SH-SY5Y (cell line): ENCODE results near the gene ZNF574.
A peak's percentile ranks its signal among the peaks of the same experiment; 100 is the strongest.

Experiments
- GATA2 ChIP-seq: IDR thresholded peaks from 2 replicates; pipeline ENCODE4 v1.6.1; 2011; ENCODE audit warnings: mild to moderate bottlenecking, low read depth, low read length
- GATA3 ChIP-seq: IDR thresholded peaks from 2 replicates; pipeline ENCODE4 v1.6.1; 2011; ENCODE audit warnings: low read depth, mild to moderate bottlenecking, low read length, moderate library complexity

ZNF574 gene

DNA sequence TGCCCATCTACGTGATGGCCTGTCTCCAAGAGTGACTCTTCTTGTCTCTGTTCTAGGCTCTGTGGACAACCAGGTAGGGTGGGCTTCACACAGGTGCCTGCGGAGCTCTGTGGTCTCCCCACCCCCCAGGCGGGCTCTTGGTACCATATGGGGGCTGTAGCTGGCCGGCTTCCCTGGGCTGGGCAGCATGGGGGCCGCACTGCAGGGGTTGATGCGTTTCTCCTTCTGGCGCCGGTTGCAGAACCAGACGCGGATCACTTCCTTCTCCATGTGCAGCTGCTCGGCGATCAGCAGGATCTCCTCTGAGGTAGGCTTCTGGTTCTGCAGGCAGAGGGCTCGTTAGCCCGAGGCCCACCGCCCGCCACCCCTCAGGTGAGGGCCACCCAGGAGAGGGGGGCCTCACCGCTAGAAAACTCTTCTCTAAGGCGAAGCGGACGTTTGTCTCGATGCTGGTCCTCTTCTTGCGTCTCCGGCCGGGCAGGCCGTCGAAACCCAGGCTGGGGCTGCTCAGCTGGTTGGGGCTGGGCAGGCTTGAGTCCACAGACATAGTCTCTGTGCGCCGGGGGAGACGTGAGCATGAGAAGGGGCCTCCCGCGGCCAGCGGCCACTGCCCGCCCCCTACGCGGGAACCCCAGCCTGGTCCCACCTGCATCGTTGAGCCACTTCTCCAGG lies 19.3 kb downstream of the ZNF574 start:
- TF ChIP-seq GATA3, result no peak
- no peak for TF ChIP-seq GATA2

GRCh38 chr19:42095814-42096230 lies 19.9 kb downstream of the ZNF574 start:
- TF ChIP-seq GATA2, result no peak
- no peak for TF ChIP-seq GATA3

DNA sequence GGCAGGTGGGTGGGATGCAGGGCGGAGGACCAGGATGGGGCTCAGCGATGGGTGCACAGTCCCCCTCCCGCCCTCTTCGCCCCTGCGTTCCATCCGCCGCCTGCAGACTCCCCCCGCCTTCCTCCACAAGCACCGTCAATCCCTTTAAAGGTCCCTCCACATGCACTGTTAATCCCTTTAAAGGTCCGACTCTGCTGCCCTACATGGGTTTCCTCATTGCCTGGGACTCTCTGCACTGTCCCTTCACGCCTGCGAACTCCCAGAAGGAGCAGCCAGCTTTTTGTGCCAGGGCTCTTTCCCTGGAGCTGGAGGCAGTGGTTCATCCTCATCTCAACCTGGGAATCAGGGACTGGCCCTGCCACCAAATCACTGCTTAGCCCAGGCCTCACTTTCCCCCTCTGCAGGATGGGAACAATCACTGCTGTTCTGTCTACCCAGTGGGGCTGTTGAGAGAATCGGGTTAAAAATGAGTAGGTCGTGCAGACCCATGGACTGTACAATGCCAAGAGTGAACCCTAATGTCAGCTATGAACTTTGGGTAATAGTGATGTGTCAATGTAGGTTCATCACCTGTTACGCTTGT lies 20.4 kb downstream of the ZNF574 start:
- no peak for TF ChIP-seq GATA2
- no peak for TF ChIP-seq GATA3

DNA sequence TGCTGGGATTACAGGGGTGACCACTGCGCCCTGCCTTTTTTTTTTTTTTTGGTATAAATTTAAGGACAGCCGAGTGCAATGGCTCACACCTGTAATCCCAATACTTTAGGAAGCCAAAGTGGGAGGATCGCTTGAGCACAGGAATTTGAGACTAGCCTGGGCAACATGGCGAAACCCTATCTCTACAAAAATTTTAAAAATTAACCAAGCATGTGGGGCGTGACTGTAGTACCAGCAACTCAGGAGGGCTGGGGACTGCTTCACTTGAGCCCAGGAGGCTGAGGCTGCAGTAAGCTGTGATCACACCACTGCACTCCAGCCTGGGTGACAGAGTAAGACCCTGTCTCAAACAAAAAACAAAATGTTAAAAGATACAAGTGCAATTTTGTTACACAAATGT lies 21.5 kb downstream of the ZNF574 start:
- no peak for TF ChIP-seq GATA3
- TF ChIP-seq GATA2, result no peak

DNA sequence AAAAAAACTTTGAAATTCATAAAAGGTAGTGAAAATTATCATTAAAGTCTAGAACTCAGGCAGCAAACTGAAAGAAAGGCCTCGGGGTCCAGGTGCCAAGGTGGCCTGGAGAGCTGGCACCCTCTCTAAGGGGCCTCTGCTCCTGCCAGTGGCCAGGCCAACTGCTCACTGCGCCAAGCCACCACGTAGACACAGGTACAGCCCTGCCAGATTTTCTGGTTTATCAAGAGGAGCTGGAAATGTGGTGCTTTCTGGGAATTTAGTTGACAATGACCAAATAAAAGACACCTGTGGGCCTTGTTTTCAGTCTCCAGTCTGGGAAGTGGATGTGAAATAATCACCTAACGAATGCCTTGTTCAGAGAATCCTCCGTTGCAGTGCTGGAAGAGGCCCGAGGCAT lies 22.8 kb downstream of the ZNF574 start:
- TF ChIP-seq GATA3, result no peak
- no peak for TF ChIP-seq GATA2

GRCh38 chr19:42099336-42099925 lies 23.5 kb downstream of the ZNF574 start:
- TF ChIP-seq GATA3 (no peak), GATA2 (no peak)

DNA sequence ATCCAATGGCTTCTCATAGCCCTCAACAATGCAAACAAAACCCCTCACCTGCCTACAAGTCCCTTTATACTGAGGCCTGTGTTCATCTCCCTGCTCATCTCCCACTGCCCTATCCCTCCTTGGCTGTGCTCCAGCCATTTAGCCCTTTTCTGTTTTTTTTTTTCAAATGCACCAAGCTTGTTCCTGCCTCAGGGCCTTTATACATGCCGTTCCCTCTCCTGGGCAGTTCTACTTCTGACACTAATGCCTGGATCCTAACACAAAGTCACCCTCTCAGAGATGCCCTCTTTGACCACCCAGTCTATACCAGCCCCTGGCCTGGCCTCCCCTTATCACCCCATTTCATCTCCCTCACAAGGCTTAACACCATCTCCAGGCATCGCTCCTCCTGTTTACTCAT lies 26.9 kb downstream of the ZNF574 start:
- peak; percentile 43; the same call in 1 of the 2 replicates for TF ChIP-seq GATA2
- no peak for TF ChIP-seq GATA3

- TF ChIP-seq GATA2 (no peak), GATA3 (no peak)
Observed at GRCh38 chr19:42105368-42105767, 29.4 kb downstream of the ZNF574 start.

DNA sequence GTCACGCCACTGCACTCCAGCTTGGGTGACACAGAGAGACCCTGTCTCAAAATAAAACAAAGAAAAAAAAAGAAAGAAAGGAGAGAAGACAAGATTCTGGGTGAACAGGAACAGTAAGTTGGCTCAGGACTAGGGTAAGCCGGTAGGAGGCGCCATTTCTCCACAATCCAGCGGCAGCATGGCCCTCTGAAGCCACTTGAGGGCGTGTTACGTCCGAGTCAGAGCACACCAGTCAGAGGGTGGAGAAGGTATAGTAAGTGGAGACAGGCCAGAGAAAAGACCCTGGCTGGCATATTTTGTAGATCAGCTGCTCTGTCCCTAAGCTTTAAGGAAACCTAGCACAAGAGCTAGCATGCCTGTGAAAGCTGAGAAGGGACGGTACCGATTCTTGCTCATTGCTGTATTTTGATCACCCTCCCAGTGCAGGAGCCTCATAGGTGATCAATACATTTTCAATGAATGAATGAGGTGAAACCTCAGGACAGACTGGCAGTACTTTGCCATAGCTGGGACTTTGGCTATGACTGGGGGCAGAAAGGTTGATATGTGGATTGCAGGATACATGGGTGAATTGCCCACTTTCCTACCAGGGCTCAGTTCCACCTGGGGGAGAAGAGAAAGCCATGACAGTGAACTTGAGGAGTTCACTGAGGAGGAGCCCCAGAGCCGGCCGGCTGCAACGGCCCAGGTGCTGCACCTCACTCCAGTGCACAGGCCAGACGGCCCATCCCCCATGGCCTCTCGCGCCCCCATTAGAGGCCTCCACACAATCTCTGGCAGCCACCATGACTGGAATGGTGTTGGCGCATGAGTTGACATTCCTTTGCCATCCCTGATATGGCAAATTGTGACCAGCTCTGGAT lies 32.8 kb downstream of the ZNF574 start:
- TF ChIP-seq GATA2 (no peak), GATA3 (no peak)

DNA sequence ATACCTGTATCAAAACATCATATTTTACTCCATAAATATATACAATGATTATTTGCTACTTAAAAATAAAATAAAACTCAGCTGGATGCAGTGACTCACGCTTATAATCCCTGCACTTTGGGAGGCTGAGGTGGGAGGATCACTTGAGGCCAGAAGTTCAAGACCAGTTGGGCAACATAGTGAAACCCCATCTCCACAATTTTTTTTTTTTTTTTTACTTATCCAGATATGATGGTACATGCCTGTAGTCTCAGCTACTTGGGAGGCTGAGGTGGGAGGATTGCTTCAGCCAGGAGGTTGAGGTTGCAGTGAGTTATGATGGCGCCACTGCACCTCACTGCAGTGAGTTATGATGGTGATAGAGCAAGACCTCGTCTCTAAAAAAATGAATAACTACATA lies 33.9 kb downstream of the ZNF574 start:
- no peak for TF ChIP-seq GATA3
- TF ChIP-seq GATA2, result no peak

GRCh38 chr19:42110658-42111057 lies 34.7 kb downstream of the ZNF574 start:
- TF ChIP-seq GATA2, result no peak
- no peak for TF ChIP-seq GATA3

DNA sequence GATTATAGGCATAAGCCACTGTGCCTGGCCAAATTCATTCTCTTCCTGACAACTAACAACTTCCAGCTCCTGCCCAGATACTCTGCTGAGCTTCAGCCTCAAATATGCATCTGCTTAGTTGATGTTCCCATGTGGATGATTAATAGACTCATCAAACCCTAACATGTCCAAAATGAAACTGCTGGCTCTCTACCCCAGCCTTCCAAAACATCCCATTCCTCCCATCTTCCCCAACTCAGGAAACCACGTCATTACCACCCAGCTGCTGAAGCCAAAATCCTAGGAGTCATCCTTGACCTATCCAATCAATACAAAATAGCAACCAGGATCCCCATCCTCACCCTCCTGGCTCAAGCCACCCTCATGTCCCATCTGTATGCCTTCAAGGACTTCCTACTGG lies 35.4 kb downstream of the ZNF574 start:
- TF ChIP-seq GATA2 (no peak), GATA3 (no peak)

- TF ChIP-seq GATA2 (no peak), GATA3 (no peak)
Observed at GRCh38 chr19:42111811-42112210, 35.8 kb downstream of the ZNF574 start.

GRCh38 chr19:42113641-42114348 lies 37.8 kb downstream of the ZNF574 start:
- TF ChIP-seq GATA3 (no peak), GATA2 (no peak)
